GM12878 (cell line): ENCODE measurements around the gene ALX1. TPM values are rescaled to one million over a fixed set of nuclear protein-coding genes. Genes with fewer than 3 reads are reported as not detected.
"Not testable (repeated sequence)": the region's sequence is repeated elsewhere in the genome, so short reads cannot be mapped to it uniquely, and the experiment has no call there.

ENCODE experiments used
- ATAC-seq: fragments of 200-7000 bp; cut with Tn5 transposase; 3 replicates; pipeline ENCODE4 v1.9.1; 2020; ENCODE audit warnings: mild to moderate bottlenecking, moderate library complexity
- BruUV-seq: library from RNA; stranded (reverse); fragments of 400-500 nt; replicated peaks from 2 replicates; lab custom pipeline; 2021; lab: Mats Ljungman, UMichigan
- CTCF ChIA-PET: fragments of 300-600 bp; sonication (Branson Sonifier 250); formaldehyde crosslinking; extraction: SDS; loops from one replicate; lab custom pipeline; 2021; ENCODE audit warnings: inconsistent platforms; lab: Yijun Ruan, JAX
- POLR2A ChIA-PET: fragments of 350-600 bp; formaldehyde crosslinking; extraction: SDS; loops from one replicate; lab custom pipeline; 2021; ENCODE audit warnings: inconsistent platforms; lab: Charles Lee
- RAD21 ChIA-PET: fragments of 300-600 bp; sonication (Branson Sonifier 250); formaldehyde crosslinking; loops from one replicate; lab custom pipeline; 2023; ENCODE audit warnings: antibody characterized with exemption; ENCODE audit not compliant: unreplicated experiment; lab: Charles Lee
- SMC1A ChIA-PET: fragments of 300-600 bp; sonication (Branson Sonifier 250); formaldehyde crosslinking; loops from one replicate; lab custom pipeline; 2023; ENCODE audit not compliant: unreplicated experiment, uncharacterized antibody; lab: Charles Lee
- DNase-seq: peaks from one replicate; pipeline ENCODE4 v3.0.0-alpha.2; 2011; ENCODE audit warnings: low read depth, low spot score
- FAIRE-seq: peaks from 3 replicates; lab custom pipeline; 2011; peaks lifted over from hg19 to GRCh38; lab: Jason Lieb, UNC
- H2AFZ ChIP-seq: 2 replicates; pipeline ENCODE4 v1.6.0; 2011; ENCODE audit warnings: low read depth, low read length, control low read depth; ENCODE audit not compliant: control insufficient read depth
- H3K27ac ChIP-seq: 2 replicates; pipeline ENCODE4 v1.5.1; 2011; ENCODE audit warnings: control low read depth; ENCODE audit not compliant: control insufficient read depth, insufficient read depth
- H3K27me3 ChIP-seq, 2 experiments: replicated peaks in 1 of 2; 2 replicates each; pipeline versions ENCODE4 v1.6.0 to v1.6.1; 2011; ENCODE audit warnings: low read length in 1 of 2; ENCODE audit not compliant: control insufficient read depth in 2 of 2, insufficient read depth in 2 of 2
- H3K36me3 ChIP-seq, 2 experiments: 2 replicates each; pipeline ENCODE4 v1.5.1; 2011; ENCODE audit warnings: low read length in 1 of 2; ENCODE audit not compliant: control insufficient read depth in 2 of 2, insufficient read depth in 2 of 2
- H3K4me1 ChIP-seq: 2 replicates; pipeline ENCODE4 v1.6.1; 2011; ENCODE audit warnings: mild to moderate bottlenecking, low read length, moderate library complexity, mixed read lengths; ENCODE audit not compliant: control insufficient read depth, insufficient read depth
- H3K4me2 ChIP-seq: 2 replicates; pipeline ENCODE4 v1.6.0; 2011; ENCODE audit warnings: control low read depth; ENCODE audit not compliant: control insufficient read depth, insufficient read depth
- H3K4me3 ChIP-seq: fragments of 200-600 bp; sonication (generic); 2 replicates; pipeline ENCODE4 v1.5.1; 2016
- H3K79me2 ChIP-seq: 2 replicates; pipeline ENCODE4 v1.6.0; 2011; ENCODE audit warnings: low read length; ENCODE audit not compliant: control insufficient read depth, insufficient read depth
- H3K9ac ChIP-seq: 2 replicates; pipeline ENCODE4 v1.8.0; 2011; ENCODE audit warnings: low read length, control low read depth, mixed read lengths; ENCODE audit not compliant: control insufficient read depth, insufficient read depth
- H3K9me3 ChIP-seq: replicated peaks from 3 replicates; pipeline ENCODE4 v1.5.1; 2011; ENCODE audit warnings: mild to moderate bottlenecking, low read length; ENCODE audit not compliant: control insufficient read depth, insufficient read depth
- H4K20me1 ChIP-seq: 2 replicates; pipeline ENCODE4 v1.6.0; 2011; ENCODE audit not compliant: control insufficient read depth, insufficient read depth
- CBX5 ChIP-seq: sonication (generic); IDR thresholded peaks from 2 replicates; pipeline ENCODE4 v1.6.1; 2016; ENCODE audit warnings: low read depth, moderate library complexity, mild to moderate bottlenecking, inconsistent platforms
- CHD4 ChIP-seq: fragments of 200-600 bp; sonication (generic); IDR thresholded peaks from 2 replicates; pipeline ENCODE4 v1.6.1; 2016; ENCODE audit warnings: mild to moderate bottlenecking
- CREB1 ChIP-seq: IDR thresholded peaks from 2 replicates; pipeline ENCODE4 v1.6.1; 2012; ENCODE audit warnings: low read depth, mild to moderate bottlenecking, inconsistent platforms
- CTCF ChIP-seq, 3 experiments: IDR thresholded peaks in 2 of 3; conservative IDR thresholded peaks in 1 of 3; 2 replicates each; pipeline ENCODE4 v1.5.1; 2011; ENCODE audit warnings: low read depth in 3 of 3, low read length in 3 of 3, mild to moderate bottlenecking in 3 of 3, control low read depth in 2 of 3, moderate library complexity in 2 of 3, inconsistent platforms in 1 of 3, mixed read lengths in 1 of 3; ENCODE audit not compliant: control insufficient read depth in 2 of 3, insufficient read depth in 1 of 3; ENCODE audit errors: extremely low read depth in 1 of 3
- E4F1 ChIP-seq: fragments of 450-650 bp; IDR thresholded peaks from 2 replicates; pipeline ENCODE4 v1.6.1; 2018; ENCODE audit warnings: borderline replicate concordance, mild to moderate bottlenecking; ENCODE audit not compliant: partially characterized antibody
- JUNB ChIP-seq: IDR thresholded peaks from 2 replicates; pipeline ENCODE4 v1.6.1; 2016; ENCODE audit warnings: antibody characterized with exemption, mild to moderate bottlenecking
- JUND ChIP-seq: IDR thresholded peaks from 2 replicates; pipeline ENCODE4 v1.6.1; 2012; ENCODE audit warnings: low read depth, mild to moderate bottlenecking, low read length, improper control_type of control experiment, moderate library complexity
- NBN ChIP-seq: fragments of 450-650 bp; IDR thresholded peaks from 2 replicates; pipeline ENCODE4 v1.6.1; 2016
- NFXL1 ChIP-seq: fragments of 450-650 bp; IDR thresholded peaks from 2 replicates; pipeline ENCODE4 v1.6.1; 2017; ENCODE audit warnings: antibody characterized with exemption, mild to moderate bottlenecking, borderline replicate concordance
- STAT3 ChIP-seq: IDR thresholded peaks from 2 replicates; pipeline ENCODE4 v1.6.1; 2011; ENCODE audit warnings: low read depth, low read length, improper control_type of control experiment
- TBL1XR1 ChIP-seq: IDR thresholded peaks from 2 replicates; pipeline ENCODE4 v1.6.1; 2012; ENCODE audit warnings: low read depth, low read length, improper control_type of control experiment
- WGBS: methylation state at CpG from one replicate; pipeline ENCODE4 v1.1.6; 2016; ENCODE audit warnings: low lambda C conversion rate; ENCODE audit not compliant: insufficient replicate concordance, insufficient coverage; ENCODE audit errors: missing lambda C conversion rate; 5-methylcytosine and 5-hydroxymethylcytosine counted together
- in situ Hi-C: fragments of 300-500 bp; cut with MboI; formaldehyde crosslinking; loops from 9 replicates; pipeline ENCODE4 v1.14.3; 2018; ENCODE audit warnings: mixed read lengths
- intact Hi-C: fragments of 100-400 bp; cut with micrococcal nuclease; formaldehyde crosslinking; loops from one replicate; pipeline ENCODE4 v1.14.2; 2022; ENCODE audit not compliant: unreplicated experiment
- polyA plus RNA-seq, 11 experiments: library from polyadenylated mRNA; depleted of rRNA in 4 of 11; unstranded in 6 of 11; stranded (reverse) in 5 of 11; fragments of >200 nt; fragmentation: Nextera tagmentation in 4 of 11; fragmentation: Illumina TruSeq in 1 of 11; extraction: Ambion mirVana in 4 of 11; extraction: Trizol in 1 of 11; gene quantifications; 1 replicate in 1 of 11; 2 replicates in 10 of 11; pipeline versions ENCODE4 v1.2.1 to v1.2.3, GENCODE V29; 2011 to 2016; ENCODE audit warnings: inconsistent platforms in 2 of 11, missing spikeins in 2 of 11, low read depth in 1 of 11
- total RNA-seq, 4 experiments: library from RNA; depleted of rRNA in 3 of 4; stranded (reverse); fragments of >200 nt in 3 of 4; fragmentation: Illumina TruSeq in 1 of 4; extraction: Trizol in 1 of 4; gene quantifications; 2 replicates each; pipeline versions ENCODE4 v1.2.1 to v1.2.3, GENCODE V29; 2013 to 2021

Gene ALX1
- total and polyA plus RNA-seq, 10 of the 15 experiments (the other 5 are each of a cell fraction or from before 2014, with no cell fraction given) = 0.06 TPM; not detected in 9

- H2AFZ ChIP-seq, H3K27ac ChIP-seq, H3K36me3 ChIP-seq, RAD21 ChIA-PET, H3K79me2 ChIP-seq, H4K20me1 ChIP-seq, SMC1A ChIA-PET, POLR2A ChIA-PET, DNase-seq, H3K4me2 ChIP-seq, H3K27me3 ChIP-seq, H3K9ac ChIP-seq, in situ Hi-C loops, H3K9me3 ChIP-seq, ATAC-seq, H3K4me1 ChIP-seq, BruUV-seq, H3K4me3 ChIP-seq, FAIRE-seq, intact Hi-C loops: not testable (repeated sequence)
- CTCF ChIA-PET = interaction anchor here (0.9 kb wide), 1 partner anchor 8 kb away, joined by 3 read pairs; no protein-coding TSS in a partner anchor
- 57% methylated on average over 33 of the region's 33 CpGs for WGBS
Observed at GRCh38 chr12:85317866-85318636, 38.0 kb downstream of the ALX1 start.

- DNase-seq (no peak), ATAC-seq (no peak), FAIRE-seq (no peak)
- intact Hi-C loops (no loop called here), in situ Hi-C loops (no loop called here)
- Histone ChIP-seq H3K36me3 (no peaks in the 10 kb centered on the region), H3K27ac (no peak overlapping the region), H3K4me2 (no peak overlapping the region), H3K4me1 (no peaks in the 10 kb centered on the region), H3K27me3 (no peaks in the 10 kb centered on the region), H4K20me1 (no peaks in the 10 kb centered on the region), H3K9me3 (no peaks in the 10 kb centered on the region), H3K4me3 (no peak overlapping the region), H2AFZ (no peak overlapping the region), H3K79me2 (no peaks in the 10 kb centered on the region), H3K9ac (no peak overlapping the region)
- no TSS peak for BruUV-seq
- 14% methylated on average over 2 of the region's 2 CpGs for WGBS
- TF ChIP-seq NFXL1 (no peak), E4F1 (no peak), CHD4 (no peak), TBL1XR1 (no peak), CBX5 (no peak), JUND (no peak), CREB1 (no peak), NBN (no peak), CTCF (IDR thresholded peaks at IDR 0.05 in 2 of 3, conservative IDR thresholded peaks at IDR 0.05 in 1 of 3; ENCODE audit: control insufficient read depth in 2 of 3, extremely low read depth in 1 of 3, insufficient read depth in 1 of 3, low read depth in 3 of 3, low read length in 3 of 3) (no peak), JUNB (no peak), STAT3 (no peak)
- POLR2A ChIA-PET = no interaction called here
- SMC1A ChIA-PET = no interaction called here
- CTCF ChIA-PET = no interaction called here
- RAD21 ChIA-PET = no interaction called here
Observed at GRCh38 chr12:85322715-85323114, 42.7 kb downstream of the ALX1 start.
